DMS79 treated with DMSO at 0.1 percent for 48 hours (cell line): ENCODE measurements around the gene TBC1D10A.

Source experiments
- DNase-seq: peaks from one replicate; lab custom pipeline; 2025; lab: John Stamatoyannopoulos, UW

The TBC1D10A gene

GRCh38 chr22:30320021-30320556 is 6.7 kb downstream of the TBC1D10A start:
- DNase-seq, result no peak

DNA sequence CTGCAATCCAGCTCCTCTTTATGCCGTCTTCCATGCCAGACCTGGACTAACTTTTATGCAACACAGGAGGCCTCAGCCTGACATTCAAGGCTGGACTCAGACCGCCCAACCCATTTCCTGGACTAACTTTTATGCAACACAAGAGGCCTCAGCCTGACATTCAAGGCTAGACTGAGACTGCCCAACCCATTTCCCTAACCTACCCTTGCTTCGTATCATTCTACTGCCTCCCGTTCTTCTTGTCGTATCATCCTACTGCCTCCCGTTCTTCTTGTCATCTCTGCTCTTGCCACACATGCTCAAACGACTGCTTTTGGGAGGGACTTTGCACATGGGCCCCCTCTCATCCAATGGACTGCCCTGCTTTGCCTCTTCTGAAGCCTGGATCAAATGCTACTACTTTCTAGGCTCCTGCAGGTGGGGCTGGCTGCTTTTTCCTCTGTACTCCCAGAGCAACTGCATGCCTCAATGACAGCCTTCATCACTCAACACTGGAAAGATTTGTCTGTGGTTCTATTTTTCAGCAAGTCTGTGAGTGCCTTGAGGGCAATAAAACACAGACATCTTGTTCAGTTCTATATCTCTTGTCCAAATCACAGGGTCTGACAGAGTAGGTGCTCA is 7.8 kb downstream of the TBC1D10A start:
- DNase-seq, result no peak

DNA sequence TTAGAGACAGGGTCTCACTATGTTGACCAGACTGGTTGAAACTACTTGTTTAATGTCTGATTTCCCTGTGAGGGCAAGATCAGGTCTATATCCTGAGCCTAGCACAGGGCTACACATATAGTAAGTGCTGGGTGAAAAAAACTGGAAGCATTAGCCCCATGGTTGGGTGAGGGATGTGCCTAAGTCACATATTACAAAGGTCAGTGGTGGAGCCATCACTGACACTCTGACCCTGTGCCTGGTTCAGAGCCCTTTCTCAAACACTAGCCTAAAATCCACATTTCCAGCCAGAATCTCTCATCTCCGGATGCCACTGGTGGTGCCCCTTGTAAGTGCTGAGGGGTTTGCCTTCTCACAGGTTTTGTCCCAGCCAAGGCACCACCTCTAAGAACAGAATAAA is 9.0 kb downstream of the TBC1D10A start:
- no peak for DNase-seq

DNA sequence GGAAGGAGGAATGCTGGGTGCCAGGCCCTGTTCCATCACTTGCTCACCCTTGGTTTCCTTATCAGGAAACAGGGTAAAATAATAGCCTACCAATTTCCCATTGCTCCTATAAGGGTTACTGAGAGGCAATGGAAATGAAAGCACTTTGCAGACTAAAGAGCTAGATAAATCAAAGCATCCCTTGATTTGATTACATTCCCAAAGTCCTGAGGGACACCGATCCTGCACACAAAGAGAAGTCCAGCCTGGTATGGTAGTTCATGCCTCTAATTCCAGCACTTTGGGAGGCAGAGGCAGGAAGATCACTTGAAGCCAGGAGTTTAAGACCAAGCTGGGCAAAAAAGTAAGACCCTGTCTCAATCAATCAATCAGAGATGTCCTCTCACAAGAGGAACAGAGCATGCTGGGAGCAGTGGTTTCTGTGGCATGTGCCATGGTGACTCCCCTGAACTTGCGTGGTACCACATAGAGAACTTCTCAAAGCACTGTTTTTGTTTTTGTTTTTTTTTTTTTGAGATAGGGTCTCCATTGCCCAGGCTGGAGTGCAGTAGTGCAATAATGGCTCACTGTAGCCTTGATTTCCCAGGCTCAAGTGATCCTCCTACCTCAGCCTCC is 10.7 kb downstream of the TBC1D10A start:
- DNase-seq, result no peak

GRCh38 chr22:30314915-30315314 is 11.8 kb downstream of the TBC1D10A start:
- DNase-seq, result no peak

DNA sequence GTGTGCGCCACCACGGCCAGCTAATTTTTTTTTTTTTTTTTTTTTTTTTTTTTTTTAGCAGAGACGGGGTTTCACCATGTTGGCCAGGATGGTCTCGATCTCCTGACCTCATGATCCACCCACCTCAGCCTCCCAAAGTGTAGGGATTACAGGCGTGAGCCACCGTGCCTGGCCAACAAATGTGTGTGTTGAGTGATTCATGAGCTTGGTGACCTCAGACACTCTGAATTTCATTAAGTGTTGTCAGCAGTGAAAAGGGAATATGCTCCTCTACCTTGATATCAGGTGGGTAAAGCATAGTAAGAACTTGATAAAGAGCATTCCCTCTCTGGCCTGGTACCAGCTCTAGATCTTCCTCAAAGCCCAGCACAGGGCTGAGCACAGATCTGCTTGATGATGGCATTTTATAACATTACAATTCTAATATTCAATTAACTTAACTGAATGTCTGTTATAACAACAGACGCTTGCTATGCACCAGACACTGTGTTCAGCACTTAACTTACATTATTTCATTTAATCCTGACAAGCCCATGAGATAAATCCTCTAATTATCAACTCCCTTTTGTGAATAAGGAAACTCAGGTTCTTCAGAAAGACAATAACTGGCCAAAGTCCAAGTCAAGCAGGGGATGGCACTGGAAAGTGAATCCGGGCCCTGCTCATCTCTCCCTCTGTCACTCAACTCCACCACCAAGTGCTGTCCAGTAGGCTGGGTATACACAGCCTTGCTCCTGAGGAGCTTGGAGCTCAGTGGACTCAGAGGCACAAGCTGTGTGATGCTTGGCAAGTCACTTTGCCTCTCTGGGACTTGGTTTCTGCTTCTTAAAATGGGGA is 13.0 kb downstream of the TBC1D10A start:
- no peak for DNase-seq

DNA sequence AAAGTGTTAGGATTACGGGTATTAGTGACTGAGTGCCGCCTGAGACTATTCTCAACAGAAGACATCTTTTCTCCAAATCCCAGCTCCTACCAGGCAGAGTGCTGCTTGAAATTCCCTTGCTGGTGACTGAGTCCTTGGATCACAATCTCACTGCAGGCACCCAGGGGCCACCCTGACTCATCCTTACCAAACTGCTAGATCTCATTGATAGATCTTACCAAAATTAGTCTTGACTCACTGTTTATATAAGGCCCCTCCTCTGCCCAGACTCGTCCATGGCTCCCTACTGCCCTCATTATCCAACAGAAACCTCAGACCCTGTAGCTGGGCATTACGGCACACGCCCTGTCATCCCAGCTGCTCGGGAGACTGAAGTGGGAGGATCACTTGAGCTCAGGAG is 14.7 kb downstream of the TBC1D10A start:
- no peak for DNase-seq

- DNase-seq, result peak; percentile 13
Observed at GRCh38 chr22:30310881-30311771, 15.6 kb downstream of the TBC1D10A start.

DNA sequence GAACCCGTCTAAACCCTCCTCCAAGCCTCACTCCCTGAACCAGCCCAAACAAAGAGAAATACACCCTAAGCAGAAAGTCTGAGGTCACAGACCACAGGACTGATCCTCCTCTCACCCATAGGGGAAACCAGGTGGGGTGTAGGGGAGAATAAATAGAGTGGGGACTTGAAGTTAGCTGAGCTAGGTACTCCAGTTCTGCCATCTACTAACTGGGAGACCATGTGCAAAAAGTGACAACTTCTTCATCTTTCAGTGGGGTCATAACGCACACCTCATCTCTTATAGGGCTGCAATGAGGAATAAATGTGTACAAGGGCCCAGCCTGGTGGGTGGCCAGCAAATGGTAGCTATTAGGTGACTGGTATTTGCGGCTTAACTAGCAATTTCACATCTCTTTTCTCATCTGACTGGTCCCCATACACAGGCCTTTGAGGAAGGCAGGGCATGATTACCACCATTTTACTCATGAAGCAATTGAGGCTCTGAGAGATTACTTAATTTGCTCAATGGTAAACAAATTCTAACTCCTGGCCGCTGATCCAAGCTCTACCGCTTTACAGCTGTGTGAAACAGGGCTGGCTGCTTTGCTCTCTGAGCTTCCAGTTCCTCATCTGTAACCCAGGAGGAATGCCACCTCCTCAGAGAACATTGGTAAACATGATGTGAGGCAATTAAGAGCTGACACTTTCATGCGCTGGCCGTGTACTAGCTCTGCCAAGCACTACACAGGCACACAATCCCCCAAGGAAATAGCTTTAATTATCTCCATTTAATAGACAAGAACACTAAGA is 16.6 kb downstream of the TBC1D10A start:
- DNase-seq, result no peak

DNA sequence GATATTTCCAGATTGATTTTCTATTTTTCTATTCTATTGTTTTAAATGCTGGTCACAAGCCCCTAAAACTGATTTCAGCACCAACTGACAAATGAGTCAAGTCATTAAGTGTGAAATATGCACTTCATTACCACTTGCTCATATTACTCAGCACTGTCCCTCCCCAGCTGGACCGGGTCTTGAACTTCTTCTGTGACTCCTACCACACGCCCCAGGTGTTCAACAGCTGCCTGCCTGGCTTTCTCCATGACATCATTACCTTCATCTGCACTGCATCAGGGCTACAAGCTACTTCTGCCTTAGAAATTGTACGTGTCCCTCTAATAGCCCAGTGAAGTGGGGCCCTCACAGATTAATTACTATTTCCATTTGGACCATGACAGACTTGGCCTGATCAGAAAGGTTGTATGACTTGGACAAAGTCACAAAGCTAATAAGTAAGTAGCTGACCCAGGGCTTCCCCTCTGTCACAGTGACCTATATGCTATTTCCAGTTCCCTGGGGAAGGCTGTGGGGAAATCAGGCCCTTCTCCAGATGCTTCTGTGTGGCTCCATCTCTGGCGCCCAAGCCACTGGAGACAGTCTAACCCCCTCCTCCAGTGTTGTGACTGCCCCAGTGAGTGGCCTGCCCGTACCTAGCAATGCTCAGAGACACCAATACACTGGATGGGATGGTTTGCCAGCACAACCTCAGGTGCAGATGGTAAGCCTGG is 18.1 kb downstream of the TBC1D10A start:
- DNase-seq, result no peak

DNA sequence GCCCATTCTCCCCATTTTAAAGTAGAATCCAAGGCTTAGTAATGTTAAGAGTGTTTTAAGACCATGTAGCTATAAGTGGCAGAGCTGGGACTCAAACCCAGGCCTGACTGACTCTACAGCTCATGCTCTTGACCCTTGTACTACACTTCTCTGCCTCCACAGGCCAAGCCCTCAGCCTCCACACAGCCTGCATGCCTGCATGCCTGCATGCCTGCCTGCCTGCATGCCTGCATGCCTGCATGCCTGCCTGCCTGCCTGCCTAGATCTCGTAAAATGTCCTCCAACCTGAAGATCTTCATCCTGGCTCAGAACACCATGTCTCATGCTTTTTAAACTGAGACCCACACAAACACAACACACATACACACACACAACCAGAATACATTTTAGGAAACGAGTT is 18.6 kb downstream of the TBC1D10A start:
- no peak for DNase-seq

DNA sequence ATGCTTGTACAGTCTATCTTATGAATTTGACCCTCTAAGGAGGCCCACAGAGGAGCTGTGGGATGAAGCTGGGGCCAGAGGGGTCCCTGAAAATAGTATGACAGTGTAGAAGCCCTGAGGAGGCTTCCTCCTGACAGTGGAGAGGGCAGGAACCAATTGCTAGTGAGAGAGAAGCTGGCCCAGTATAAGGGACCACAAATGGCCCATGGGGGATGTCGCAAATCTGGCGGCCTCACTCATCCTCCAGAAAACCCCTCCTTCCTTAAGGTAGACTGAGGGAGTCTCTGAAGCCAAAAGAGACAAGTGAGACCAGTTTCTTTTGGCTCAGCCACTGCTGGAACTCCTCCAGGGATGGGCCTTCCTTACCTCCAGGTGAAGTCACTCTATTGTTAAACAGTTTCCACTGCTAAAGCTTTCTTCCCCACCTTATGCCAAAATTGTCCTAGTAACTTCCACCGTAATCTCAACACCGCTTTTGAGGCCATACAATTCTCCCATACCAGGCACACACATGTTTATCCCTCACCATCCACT is 19.6 kb downstream of the TBC1D10A start:
- no peak for DNase-seq

GRCh38 chr22:30306627-30307011 is 20.1 kb downstream of the TBC1D10A start:
- no peak for DNase-seq

DNA sequence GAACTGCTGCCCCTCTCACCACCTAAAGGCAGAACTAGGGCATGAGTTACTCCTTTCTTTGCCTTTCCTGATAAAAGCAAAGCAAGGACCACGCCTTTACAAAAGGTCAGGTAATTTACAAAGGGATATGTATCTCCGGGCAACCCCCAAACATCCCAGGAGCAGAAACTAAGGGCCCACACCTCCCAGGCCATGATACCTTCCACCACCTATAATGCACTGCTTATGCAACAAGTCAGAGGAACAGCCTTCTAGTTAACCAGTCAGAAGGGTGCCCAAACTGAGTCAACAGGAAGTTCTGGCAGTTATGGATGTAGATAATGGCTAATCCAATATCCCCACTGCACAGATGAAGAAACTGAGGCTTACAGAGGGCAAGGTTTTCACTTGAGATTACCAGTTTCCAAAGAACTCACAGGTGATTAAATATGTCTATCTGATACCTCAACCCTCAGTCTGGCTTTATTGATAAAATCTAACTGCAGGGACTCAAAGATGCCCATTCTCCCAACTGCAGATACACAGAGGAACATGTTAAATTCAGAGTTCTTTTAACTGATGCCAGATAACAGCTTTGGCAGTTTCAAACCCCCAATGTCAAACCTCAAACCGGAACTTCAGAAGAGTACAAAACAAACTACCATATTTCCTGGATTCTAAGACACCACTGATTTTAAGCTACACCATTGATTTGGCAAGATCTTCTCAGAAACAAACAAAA is 20.7 kb downstream of the TBC1D10A start:
- no peak for DNase-seq

GRCh38 chr22:30305519-30305905 is 21.2 kb downstream of the TBC1D10A start:
- DNase-seq, result no peak

GRCh38 chr22:30304495-30305244 is 22.1 kb downstream of the TBC1D10A start:
- DNase-seq, result peak; percentile 61

GRCh38 chr22:30302810-30303138 is 24.0 kb downstream of the TBC1D10A start:
- no peak for DNase-seq

- no peak for DNase-seq
Observed at GRCh38 chr22:30301995-30302809, 24.5 kb downstream of the TBC1D10A start.
